Suppressor macrophage treated with lipopolysaccharide for 4 hours (primary cell): ENCODE measurements around the gene PARP16.
"Not testable (repeated sequence)": the region's sequence is repeated elsewhere in the genome, so short reads cannot be mapped to it uniquely, and the experiment has no call there.

Source experiments
- DNase-seq: peaks from one replicate; pipeline ENCODE4 v3.0.0-alpha.2; 2020

PARP16 gene

GRCh38 chr15:65232520-65232919 lies 54.2 kb downstream of the PARP16 start:
- no peak for DNase-seq

DNA sequence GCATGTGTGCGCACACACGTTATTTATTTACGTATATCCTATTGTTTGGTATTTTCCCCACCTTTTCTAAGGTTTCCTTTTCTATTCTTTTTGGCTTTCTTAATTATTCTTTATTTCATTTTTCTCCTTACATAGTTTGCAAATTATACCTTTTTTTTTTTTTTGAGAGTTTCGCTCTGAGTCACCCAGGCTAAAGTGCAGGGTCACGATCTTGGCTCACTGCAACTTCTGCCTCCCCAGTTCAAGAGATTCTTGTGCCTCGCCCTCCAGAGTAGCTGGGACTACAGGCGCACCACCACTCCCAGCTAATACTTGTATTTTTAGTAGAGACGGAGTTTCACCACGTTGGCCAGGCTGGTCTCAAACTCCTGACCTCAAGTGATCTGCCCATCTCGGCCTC lies 55.4 kb downstream of the PARP16 start:
- DNase-seq, result no peak

DNA sequence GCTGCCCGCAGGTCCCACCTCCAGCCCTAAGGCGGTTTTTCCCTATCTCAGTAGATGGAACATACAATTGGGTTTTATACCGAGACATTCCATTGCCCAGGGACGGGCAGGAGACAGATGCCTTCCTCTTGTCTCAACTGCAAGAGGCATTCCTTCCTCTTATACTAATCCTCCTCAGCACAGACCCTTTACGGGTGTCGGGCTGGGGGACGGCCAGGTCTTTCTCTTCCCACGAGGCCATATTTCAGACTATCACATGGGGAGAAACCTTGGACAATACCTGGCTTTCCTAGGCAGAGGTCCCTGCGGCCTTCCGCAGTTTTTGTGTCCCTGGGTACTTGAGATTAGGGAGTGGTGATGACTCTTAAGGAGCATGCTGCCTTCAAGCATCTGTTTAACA lies 59.8 kb downstream of the PARP16 start:
- not testable (repeated sequence) for DNase-seq

- no peak for DNase-seq
Measured at GRCh38 chr15:65226221-65226620, 60.5 kb downstream of the PARP16 start.

- no peak for DNase-seq
Measured at GRCh38 chr15:65223996-65224395, 62.7 kb downstream of the PARP16 start.

DNA sequence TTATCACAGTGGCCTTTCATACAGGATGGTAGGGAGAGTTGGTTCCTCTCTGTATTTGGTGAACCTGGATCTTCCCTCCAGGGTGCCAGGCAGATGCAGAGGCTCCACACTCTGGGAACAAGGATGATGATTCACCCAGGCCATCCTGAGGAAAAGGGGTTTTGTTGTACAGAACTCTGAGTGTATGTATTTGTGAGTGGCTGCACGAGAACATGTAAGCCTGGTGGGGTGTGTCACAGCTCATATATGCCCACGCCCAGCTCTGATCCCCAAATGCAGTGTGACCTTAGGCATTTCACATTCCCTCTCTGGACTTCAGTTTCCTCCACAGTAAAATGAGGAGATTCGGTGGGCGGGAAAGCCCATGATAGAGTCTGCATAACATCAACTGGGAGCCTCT lies 63.8 kb downstream of the PARP16 start:
- DNase-seq, result no peak

GRCh38 chr15:65221697-65222096 lies 65.0 kb downstream of the PARP16 start:
- no peak for DNase-seq

DNA sequence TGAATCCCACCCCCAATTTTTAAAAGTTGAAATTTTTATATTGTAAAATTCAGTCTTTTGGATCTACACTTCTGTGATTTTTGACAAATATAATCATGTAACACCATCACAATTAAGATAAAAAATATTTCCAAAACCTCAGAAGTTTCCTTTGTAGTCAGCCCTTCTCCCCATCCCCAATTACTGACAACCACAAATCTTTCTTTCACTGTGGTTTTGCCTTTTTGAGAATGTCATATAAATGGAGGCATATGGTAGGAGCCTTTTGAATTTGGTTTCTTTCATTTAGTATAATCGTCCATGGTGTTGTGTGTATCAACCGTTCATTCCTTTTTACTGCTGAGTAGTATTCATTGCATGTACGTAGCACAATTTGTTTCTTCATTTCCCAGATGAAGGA lies 67.5 kb downstream of the PARP16 start:
- DNase-seq, result no peak

DNA sequence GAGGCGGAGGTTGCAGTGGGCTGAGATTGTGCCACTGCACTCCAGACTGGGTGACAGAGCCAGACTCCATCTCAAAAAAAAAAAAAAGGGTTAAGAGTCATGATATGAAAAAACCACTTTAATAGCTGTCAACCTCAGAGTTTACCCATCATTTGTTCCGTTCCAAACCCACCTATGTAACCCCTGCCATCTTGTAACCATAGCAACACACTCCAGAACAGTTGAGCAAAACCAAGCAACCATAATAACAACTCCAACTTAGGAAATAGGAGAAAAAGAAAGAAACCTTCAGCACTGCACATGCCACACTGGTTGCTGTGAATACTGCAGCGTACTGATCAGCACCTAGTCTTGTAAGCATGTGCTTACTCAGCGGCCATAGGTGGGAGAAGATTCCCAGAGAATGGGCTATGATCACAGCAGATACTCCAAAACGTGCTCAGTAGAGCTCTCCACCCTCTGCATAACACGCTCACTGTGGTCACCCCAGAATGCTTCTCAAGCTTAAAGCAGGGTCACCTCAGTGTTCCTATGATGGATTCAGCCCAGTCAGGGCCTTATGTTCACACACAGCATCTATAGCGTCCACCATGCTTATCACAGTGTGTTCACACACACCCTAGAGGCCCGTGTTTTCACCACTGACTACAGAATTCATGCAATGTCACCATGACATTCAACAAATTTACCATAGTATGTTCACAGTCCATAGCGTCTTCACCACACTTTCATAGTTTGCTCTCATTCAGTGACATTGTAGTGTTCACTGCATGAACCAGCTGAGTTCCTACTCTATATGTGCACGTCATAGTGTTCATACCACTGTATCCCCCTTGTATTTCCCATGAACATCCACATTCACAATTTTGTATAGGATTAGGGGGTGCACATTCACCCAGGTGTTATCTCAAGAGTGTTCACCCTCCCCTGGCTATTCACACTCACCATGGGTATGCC lies 68.9 kb downstream of the PARP16 start:
- DNase-seq, result no peak

GRCh38 chr15:65215496-65215895 lies 71.2 kb downstream of the PARP16 start:
- DNase-seq, result no peak

DNA sequence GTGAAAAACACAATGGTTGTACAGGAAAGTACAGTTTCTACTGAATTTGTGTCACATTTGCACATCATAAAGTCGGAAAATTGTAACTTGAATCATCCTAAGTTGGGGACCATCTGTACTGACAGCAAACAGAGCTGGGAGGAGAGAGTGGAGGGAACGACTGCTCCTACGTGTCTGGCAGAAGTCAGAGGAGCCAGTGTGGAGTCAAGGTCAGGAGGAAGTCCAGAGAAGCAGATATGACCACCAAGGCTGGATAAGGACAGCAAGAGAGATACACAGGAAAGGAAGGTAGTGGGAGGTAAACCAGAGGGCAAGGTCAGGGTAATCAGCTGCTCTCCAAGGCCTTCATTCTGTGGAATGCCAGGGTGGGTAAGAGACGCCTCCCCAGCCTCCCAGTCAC lies 72.7 kb downstream of the PARP16 start:
- no peak for DNase-seq

DNA sequence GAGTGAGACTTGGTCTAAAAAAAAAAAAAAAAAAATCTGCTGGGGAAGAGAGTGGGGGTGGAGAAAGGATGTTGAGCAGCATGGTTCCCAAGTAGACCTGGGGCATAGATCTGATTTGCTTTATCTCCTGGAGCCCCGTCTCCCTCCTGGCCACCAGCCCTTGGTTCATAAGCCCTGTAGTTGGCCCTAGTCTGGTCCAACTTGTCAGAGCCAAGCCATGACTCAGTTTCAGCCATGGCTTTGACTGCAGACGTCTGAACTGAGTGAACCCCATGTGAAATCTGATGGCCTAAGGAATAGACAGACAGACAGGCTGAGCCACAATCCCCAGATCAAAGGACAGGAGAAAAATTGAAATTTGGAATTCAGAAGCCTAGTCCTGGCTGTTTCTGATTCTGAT lies 73.4 kb downstream of the PARP16 start:
- DNase-seq, result no peak

GRCh38 chr15:65212097-65212496 lies 74.6 kb downstream of the PARP16 start:
- DNase-seq, result peak; percentile 6

- DNase-seq, result no peak
Measured at GRCh38 chr15:65211482-65211982, 75.2 kb downstream of the PARP16 start.

- DNase-seq, result no peak
Measured at GRCh38 chr15:65210770-65211481, 75.8 kb downstream of the PARP16 start, which contains the start of gene CILP. Gene CILP, minus strand, starts transcription at chr15:65211473. Its CDS starts 1,718 bp downstream, at chr15:65209755.

GRCh38 chr15:65209701-65210643 lies 76.7 kb downstream of the PARP16 start:
- DNase-seq, result no peak

- no peak for DNase-seq
Measured at GRCh38 chr15:65208647-65209046, 78.0 kb downstream of the PARP16 start.
